Type B pancreatic cell (in vitro differentiated cells): Measurements from ENCODE around the gene TAP2. TPM values are rescaled to one million over a fixed set of nuclear protein-coding genes. Genes with fewer than 3 reads are reported as not detected.

Source experiments
- DNase-seq: peaks from one replicate; pipeline ENCODE4 v3.0.0; 2021; ENCODE audit warnings: mixed read lengths; ENCODE audit not compliant: unreplicated experiment; ENCODE audit errors: extremely low spot score
- H3K27ac Mint-ChIP-seq: 2 replicates; pipeline ENCODE4 v1.8.0; 2021; ENCODE audit warnings: mild to moderate bottlenecking, mixed read lengths
- H3K27me3 Mint-ChIP-seq: 2 replicates; pipeline ENCODE4 v1.8.0; 2021; ENCODE audit warnings: mixed read lengths
- H3K36me3 Mint-ChIP-seq: 2 replicates; pipeline ENCODE4 v1.8.0; 2021; ENCODE audit warnings: mixed read lengths
- H3K4me1 Mint-ChIP-seq: one replicate; pipeline ENCODE4 v1.8.0; 2021; ENCODE audit warnings: mixed read lengths; ENCODE audit not compliant: unreplicated experiment
- H3K4me3 Mint-ChIP-seq: 2 replicates; pipeline ENCODE4 v1.8.0; 2021; ENCODE audit warnings: mild to moderate bottlenecking, mixed read lengths
- H3K9me3 Mint-ChIP-seq: 2 replicates; pipeline ENCODE4 v1.8.0; 2021; ENCODE audit warnings: mixed read lengths
- CTCF ChIP-seq: fragments of 200-600 bp; sonication (generic); conservative IDR thresholded peaks from 2 replicates; pipeline ENCODE4 v1.5.0; 2021; ENCODE audit warnings: antibody characterized with exemption, mild to moderate bottlenecking
- total RNA-seq: library from RNA; stranded (reverse); gene quantifications from 2 replicates; pipeline ENCODE4 v1.2.1, GENCODE V29; 2021; ENCODE audit warnings: low replicate concordance

TAP2 gene
- total RNA-seq, 1 donor from 2014 or later = 22.0 TPM

- Mint-ChIP-seq H3K27ac (no peak overlapping the region), H3K4me3 (no peak overlapping the region), H3K27me3 (peaks cover 66% of the 10 kb centered on the region), H3K9me3 (no peaks in the 10 kb centered on the region), H3K36me3 (no peaks in the 10 kb centered on the region), H3K4me1 (no peaks in the 10 kb centered on the region)
- DNase-seq = no peak
- no peak for TF ChIP-seq CTCF
Measured at GRCh38 chr6:32867554-32868256, 29.2 kb upstream of the TAP2 start.

GRCh38 chr6:32867022-32867477 lies 28.5 kb upstream of the TAP2 start:
- H3K4me3 Mint-ChIP-seq = no peak overlapping the region
- H3K27ac Mint-ChIP-seq = no peak overlapping the region
- H3K36me3 Mint-ChIP-seq = no peaks in the 10 kb centered on the region
- no peaks in the 10 kb centered on the region for H3K9me3 Mint-ChIP-seq
- no peaks in the 10 kb centered on the region for H3K4me1 Mint-ChIP-seq
- peaks cover 62% of the 10 kb centered on the region for H3K27me3 Mint-ChIP-seq
- TF ChIP-seq CTCF = no peak
- DNase-seq = no peak

GRCh38 chr6:32865724-32866443 lies 27.3 kb upstream of the TAP2 start:
- Mint-ChIP-seq H3K27me3 (peaks cover 56% of the 10 kb centered on the region), H3K27ac (no peak overlapping the region), H3K9me3 (no peaks in the 10 kb centered on the region), H3K4me3 (no peak overlapping the region), H3K4me1 (no peaks in the 10 kb centered on the region), H3K36me3 (no peaks in the 10 kb centered on the region)
- no peak for DNase-seq
- no peak for TF ChIP-seq CTCF

GRCh38 chr6:32862725-32863124 lies 24.2 kb upstream of the TAP2 start:
- H3K27me3 Mint-ChIP-seq = peaks cover 62% of the 10 kb centered on the region
- H3K36me3 Mint-ChIP-seq = no peaks in the 10 kb centered on the region
- no peak overlapping the region for H3K27ac Mint-ChIP-seq
- DNase-seq = no peak
- H3K4me3 Mint-ChIP-seq = no peak overlapping the region
- TF ChIP-seq CTCF = no peak
- H3K9me3 Mint-ChIP-seq = no peaks in the 10 kb centered on the region
- no peaks in the 10 kb centered on the region for H3K4me1 Mint-ChIP-seq

GRCh38 chr6:32860674-32861073 lies 22.1 kb upstream of the TAP2 start:
- peaks cover 63% of the 10 kb centered on the region for H3K27me3 Mint-ChIP-seq
- no peak for DNase-seq
- peak overlapping the region; percentile 87 for H3K27ac Mint-ChIP-seq
- H3K36me3 Mint-ChIP-seq = no peaks in the 10 kb centered on the region
- TF ChIP-seq CTCF = no peak
- H3K9me3 Mint-ChIP-seq = no peaks in the 10 kb centered on the region
- H3K4me1 Mint-ChIP-seq = no peaks in the 10 kb centered on the region
- H3K4me3 Mint-ChIP-seq = no peak overlapping the region
